Stimulated activated CD8-positive, alpha-beta memory T cell treated with anti-CD3 and anti-CD28 coated beads, Interleukin-7, amount 100 ng/mL, for 48 hours (primary cell): ENCODE data around the gene SUCNR1.
"Not testable (repeated sequence)": the region's sequence is repeated elsewhere in the genome, so short reads cannot be mapped to it uniquely, and the experiment has no call there.

Experiments
- DNase-seq, 2 donors: peaks; one replicate each; pipeline ENCODE4 v3.0.0-alpha.2; 2020; ENCODE audit warnings: low read depth in 1 of 2; ENCODE audit errors: extremely low read depth in 1 of 2

The SUCNR1 gene

DNA sequence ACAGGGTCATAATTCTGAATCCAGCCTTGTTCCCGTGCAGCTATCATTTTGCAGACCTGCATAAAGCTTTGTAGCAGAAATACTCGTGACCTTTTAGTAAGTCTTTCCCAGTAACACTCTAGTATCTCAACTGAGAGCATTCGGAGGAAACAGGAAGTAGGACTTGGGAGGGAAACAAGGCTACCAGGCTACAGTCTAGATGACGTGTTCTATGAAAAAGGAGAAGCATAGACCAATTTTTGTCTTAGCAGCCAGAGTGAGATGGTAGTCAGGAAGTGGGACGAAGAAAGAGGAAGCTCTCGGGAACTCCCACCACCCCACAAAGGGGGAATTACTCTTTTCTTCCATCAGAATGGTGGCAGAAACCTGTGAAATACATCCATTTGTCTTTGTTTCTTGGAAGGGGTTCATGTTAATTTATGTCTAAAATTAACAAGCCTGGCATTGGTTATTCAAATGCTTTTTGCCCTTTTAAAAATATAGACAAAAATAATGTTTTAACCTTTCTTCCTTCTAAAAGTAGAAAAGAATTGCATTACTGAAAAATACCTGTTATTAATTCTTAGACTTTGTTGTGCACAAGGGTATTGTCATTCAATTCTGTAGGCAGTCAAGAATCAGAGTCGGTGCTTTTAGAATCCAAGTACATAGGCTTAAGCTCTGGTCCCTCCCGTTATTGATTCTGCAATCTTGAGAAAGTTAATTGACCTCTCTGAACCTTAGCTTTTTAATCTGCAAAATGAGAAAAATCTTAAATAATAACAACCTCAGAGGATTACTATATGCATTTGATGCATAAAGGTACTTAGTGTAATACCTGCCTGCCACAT lies 1.6 kb upstream of the SUCNR1 start:
- no peak for DNase-seq

GRCh38 chr3:151874079-151874478 lies 636 bp downstream of the SUCNR1 start:
- DNase-seq, result not testable (repeated sequence)

GRCh38 chr3:151875759-151876158 lies 2.3 kb downstream of the SUCNR1 start:
- no peak for DNase-seq

- DNase-seq, result no peak
Measured at GRCh38 chr3:151877269-151877668, 3.8 kb downstream of the SUCNR1 start.

DNA sequence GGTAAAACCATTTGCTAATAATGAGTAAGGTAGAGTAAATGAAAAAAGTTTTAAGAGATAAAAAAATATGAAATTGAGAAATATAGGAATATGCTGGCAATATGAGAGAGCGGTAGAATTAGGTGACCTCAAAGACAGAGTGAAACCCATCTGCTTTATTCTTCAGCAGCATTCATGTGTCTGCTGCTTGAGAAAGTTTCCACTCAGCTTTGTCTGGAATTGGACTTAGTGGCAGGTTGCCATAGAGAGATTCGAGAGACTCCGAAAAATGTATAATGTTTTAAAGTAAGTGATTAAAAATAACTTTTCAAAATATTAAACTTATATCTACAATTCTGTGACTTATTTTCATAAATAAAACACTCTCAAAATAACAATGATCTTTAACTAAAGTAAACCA lies 5.0 kb downstream of the SUCNR1 start:
- no peak for DNase-seq

DNA sequence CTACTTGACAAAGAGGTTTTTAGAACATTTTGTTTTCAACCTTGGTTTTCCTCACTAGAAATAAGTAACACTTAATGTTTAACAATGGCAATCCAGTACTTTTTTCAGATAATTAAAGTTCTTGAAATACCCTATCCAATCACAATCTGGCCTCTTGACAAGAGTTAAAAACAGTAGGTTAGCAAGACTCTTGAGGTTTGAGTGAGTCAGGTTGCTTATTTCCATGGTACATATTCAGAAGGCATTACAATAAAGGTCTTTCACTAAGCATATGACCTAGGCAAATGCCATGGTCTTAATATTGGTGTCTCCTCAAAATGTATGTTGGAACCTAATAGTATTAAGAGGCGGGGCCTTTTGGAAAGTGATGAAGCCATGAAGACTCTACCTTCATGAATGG lies 5.6 kb downstream of the SUCNR1 start:
- DNase-seq, result no peak

GRCh38 chr3:151879679-151880415 lies 6.4 kb downstream of the SUCNR1 start:
- no peak for DNase-seq

DNA sequence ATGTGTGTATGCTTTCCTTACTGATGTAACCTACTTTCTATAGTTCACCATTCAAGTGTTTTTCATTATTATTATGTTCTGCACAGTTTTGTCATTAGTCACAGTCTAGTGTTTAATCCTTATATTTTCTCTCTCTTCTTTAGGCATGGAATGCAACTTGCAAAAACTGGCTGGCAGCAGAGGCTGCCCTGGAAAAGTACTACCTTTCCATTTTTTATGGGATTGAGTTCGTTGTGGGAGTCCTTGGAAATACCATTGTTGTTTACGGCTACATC lies 6.9 kb downstream of the SUCNR1 start:
- no peak for DNase-seq

- DNase-seq, result no peak
Measured at GRCh38 chr3:151881137-151881536, 7.7 kb downstream of the SUCNR1 start.

DNA sequence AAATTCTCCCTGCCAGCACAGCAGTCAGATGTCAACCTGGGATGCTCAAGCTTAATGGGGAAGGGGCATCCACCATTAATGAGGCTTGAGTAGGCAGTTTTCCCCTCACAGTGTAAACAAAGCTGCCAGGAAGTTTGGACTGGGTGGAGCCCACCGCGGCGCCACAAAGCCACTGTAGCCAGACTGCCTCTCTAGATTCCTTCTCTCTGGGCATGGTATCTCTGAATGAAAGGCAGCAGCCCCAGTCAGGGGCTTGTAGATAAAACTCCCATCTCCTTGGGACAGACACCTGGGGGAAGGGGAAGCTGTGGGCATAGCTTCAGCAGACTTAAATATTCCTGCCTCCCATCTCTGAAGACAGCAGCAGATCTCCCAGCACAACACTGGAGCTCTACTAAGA lies 12.0 kb downstream of the SUCNR1 start:
- DNase-seq, result not testable (repeated sequence)

GRCh38 chr3:151887450-151888211 lies 14.2 kb downstream of the SUCNR1 start:
- DNase-seq, result not testable (repeated sequence)

DNA sequence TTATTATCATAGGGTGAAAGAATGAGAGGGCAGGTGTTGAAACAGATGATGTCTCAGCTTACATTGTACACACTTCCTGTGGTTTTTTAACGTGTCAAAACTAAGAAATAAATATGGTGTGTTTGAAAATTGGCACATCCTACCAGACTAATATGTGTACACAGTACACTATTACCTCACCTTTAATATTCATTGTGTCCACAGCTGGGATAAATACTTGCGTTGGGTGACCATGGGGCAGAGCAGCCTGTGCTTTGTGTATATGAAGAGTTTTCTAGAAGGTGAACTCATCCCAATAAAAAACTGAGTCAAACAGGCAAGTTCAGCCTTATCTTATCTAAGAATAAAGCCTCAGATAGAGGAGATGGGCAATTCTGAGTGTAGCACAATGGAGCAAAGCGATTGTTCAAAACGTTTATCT lies 17.3 kb downstream of the SUCNR1 start:
- no peak for DNase-seq

DNA sequence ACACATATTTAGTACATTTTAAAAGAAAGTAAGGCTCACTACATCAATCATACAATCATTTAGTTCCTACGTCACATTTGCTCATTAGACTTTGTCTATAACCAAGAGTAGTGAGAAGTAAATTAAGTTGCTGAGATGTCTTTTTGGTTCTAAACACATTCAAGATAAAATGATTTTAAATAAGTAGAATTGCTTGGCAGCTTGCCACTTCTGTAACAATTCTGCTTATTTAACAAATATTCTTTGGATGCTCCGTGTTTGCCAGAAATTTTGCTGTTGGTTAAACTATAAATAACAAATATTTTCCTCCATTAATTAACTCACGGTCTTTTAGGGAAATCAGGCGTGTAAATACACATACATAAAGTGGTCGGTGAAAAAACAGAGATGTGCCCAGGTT lies 18.3 kb downstream of the SUCNR1 start:
- DNase-seq, result no peak

DNA sequence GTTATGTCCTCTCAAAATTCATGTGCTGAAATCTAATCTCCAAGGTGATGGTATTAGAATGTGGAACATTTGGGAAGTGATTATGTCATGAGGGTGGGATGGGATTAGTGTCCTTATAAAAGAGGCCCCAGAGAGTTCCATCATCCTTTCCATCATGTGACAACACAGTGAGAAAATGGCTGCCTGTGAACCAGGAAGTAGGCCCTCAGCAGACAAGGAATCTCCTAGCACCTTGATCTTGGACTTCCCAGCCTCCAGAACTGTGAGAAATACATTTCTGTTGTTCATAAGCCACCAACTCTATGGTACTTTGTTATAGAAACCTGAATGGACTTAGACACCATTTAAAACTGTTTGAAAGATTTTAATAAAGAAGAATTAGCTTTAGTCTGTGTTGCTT lies 20.8 kb downstream of the SUCNR1 start:
- no peak for DNase-seq

DNA sequence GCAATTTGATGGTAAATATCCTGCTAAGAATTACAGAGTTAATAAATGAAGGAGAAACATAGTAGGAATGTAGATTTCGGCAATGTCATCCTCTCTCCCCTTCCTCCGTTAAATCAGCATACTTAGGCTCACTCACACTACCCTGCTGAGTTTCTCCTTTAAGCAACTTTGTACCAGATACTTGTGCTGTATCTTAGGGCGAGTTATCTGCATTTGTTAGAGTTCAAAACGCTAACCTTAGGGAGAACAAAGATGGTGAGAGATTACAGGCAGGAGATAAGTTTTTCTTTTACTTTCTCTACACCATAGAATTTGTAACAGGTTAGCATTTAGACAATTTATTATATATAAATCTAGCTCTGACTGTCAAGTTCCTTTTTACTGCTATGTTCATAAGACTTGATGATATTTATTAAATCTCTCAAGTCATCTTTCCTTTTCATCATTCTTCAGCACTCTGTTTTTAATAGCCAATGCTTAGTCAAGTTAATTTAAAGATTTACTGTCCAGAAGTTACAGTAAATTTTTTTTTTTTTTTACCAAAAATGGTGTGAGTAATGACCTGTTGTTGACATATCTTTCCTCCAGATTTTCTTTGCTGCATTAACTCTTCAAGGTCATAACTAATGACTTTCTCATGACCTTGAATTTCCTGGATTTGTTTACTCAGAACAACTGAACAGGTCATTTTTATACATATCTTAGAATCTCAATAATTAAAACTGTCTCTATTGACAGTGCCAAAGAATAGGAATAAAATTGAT lies 22.2 kb downstream of the SUCNR1 start:
- no peak for DNase-seq

DNA sequence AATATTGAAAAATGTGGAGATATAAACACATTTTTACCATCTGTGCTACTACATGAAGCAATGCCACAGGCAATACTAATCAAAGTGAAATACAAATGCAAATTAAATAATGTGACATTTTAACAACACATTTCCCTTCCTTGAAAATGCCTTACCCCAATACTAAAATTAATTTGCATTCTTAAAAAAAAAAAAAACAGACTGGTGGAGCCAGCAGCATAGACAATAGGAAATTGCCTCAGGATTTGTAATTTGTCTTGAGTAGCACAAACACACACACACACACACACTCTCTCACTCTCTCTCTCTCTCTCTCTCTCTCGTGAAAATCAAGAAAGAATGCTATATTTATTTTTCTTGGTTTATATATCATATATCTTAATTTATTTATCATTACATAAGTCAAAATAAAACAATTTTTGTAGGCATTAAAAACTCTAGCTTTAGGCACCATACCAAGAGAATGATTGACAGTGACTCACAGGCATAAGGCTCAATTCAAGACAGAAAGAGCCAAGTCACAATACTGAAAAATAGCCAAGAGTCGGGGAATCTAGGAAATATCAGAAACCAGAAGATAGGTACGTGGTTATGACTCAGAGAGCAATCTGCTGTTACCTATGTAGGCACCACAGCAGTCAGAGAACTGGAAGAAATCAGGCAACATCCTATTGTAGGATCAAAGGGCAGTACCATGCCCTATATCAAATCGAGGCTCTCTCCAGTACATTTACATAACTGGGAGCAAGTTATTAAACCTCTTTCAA lies 23.0 kb downstream of the SUCNR1 start:
- DNase-seq, result no peak

DNA sequence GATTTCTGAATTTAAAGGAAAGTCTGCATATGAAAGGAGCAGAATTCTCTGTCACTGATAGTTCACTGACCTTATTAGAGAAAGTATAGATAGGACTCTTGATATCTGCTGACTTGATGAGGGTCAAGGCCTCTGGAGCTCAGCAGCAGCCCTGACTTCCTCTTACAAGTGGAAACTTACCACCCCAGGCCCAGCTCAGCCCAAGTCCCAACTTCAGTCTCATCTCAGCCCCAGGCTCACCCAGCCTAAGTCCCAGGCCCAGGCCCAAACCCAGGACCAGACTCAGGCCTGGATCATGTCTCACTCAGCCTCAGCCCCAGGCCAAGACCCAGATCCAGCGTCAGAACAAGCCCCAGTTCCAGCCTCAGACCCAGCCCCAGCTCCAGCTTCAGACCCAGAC lies 24.7 kb downstream of the SUCNR1 start:
- DNase-seq, result not testable (repeated sequence)

GRCh38 chr3:151898564-151899261 lies 25.3 kb downstream of the SUCNR1 start:
- not testable (repeated sequence) for DNase-seq

GRCh38 chr3:151899996-151900395 lies 26.6 kb downstream of the SUCNR1 start:
- DNase-seq, result no peak

- no peak for DNase-seq
Measured at GRCh38 chr3:151900460-151900859, 27.0 kb downstream of the SUCNR1 start.
